Spleen (tissue), 11 donors: ENCODE data around the gene MAP4K2. TPM values are rescaled to one million over a fixed set of nuclear protein-coding genes. Genes with fewer than 3 reads are reported as not detected.

ENCODE experiments used
- DNase-seq: peaks from one replicate; pipeline ENCODE4 v3.0.0-alpha.2; 2020
- H3K27ac ChIP-seq, 8 donors: fragments of 200-600 bp; sonication (generic) in 7 of 8; 1 replicate in 4 of 8; 2 replicates in 4 of 8; pipeline versions ENCODE4 v1.5.0 to v1.8.0; 2016 to 2021; ENCODE audit warnings: inconsistent platforms in 4 of 8, mild to moderate bottlenecking in 4 of 8, moderate library complexity in 1 of 8
- H3K27me3 ChIP-seq, 7 donors: fragments of 200-600 bp; sonication (generic) in 6 of 7; replicated peaks in 1 of 7; 1 replicate in 4 of 7; 2 replicates in 3 of 7; pipeline versions ENCODE4 v1.5.0 to v1.8.0; 2016 to 2021; ENCODE audit warnings: inconsistent platforms in 3 of 7, mild to moderate bottlenecking in 1 of 7
- H3K36me3 ChIP-seq, 6 donors: fragments of 200-600 bp; sonication (generic) in 5 of 6; 1 replicate in 4 of 6; 2 replicates in 2 of 6; pipeline versions ENCODE4 v1.5.0 to v1.8.0; 2016 to 2021; ENCODE audit warnings: inconsistent platforms in 2 of 6
- H3K4me1 ChIP-seq, 6 donors: fragments of 200-600 bp; sonication (generic) in 5 of 6; 1 replicate in 3 of 6; 2 replicates in 3 of 6; pipeline versions ENCODE4 v1.5.0 to v1.8.0; 2016 to 2021; ENCODE audit warnings: inconsistent platforms in 3 of 6
- H3K4me3 ChIP-seq, 8 donors: fragments of 200-600 bp; sonication (generic) in 7 of 8; 1 replicate in 4 of 8; 2 replicates in 4 of 8; pipeline versions ENCODE4 v1.5.0 to v1.8.0; 2016 to 2021; ENCODE audit warnings: inconsistent platforms in 4 of 8, mild to moderate bottlenecking in 4 of 8, moderate library complexity in 2 of 8
- H3K9me3 ChIP-seq, 8 donors: fragments of 200-600 bp; sonication (generic) in 7 of 8; 1 replicate in 4 of 8; 2 replicates in 4 of 8; pipeline versions ENCODE4 v1.5.0 to v1.8.0; 2016 to 2021; ENCODE audit warnings: inconsistent platforms in 4 of 8
- POLR2A ChIP-seq, 3 donors: fragments of 450-650 bp; IDR thresholded peaks; one replicate each; pipeline ENCODE4 v1.5.1; 2017; ENCODE audit warnings: antibody characterized with exemption in 3 of 3, mild to moderate bottlenecking in 1 of 3
- POLR2AphosphoS5 ChIP-seq, 3 donors: sonication (generic); formaldehyde crosslinking; IDR thresholded peaks; one replicate each; pipeline ENCODE4 v1.5.1; 2017; ENCODE audit warnings: antibody characterized with exemption in 3 of 3
- WGBS, 5 donors: extraction: QIAGEN DNeasy Blood & Tissue Kit in 3 of 5; methylation state at CpG; one replicate each; pipeline versions ENCODE4 v1.1.5 to v1.1.7; 2013 to 2018; 5-methylcytosine and 5-hydroxymethylcytosine counted together
- intact Hi-C: fragments of 100-400 bp; cut with DNase I; formaldehyde crosslinking; loops from one replicate; pipeline ENCODE4 v1.15.0; 2023; ENCODE audit warnings: low total_unique reads
- polyA plus RNA-seq, 3 donors: library from polyadenylated mRNA; stranded (reverse); fragments of 200-250 nt; gene quantifications; one replicate each; pipeline ENCODE4 v1.2.1, GENCODE V29; 2013
- total RNA-seq, 7 donors: library from RNA; depleted of rRNA in 3 of 7; stranded (reverse); fragments of >200 nt in 3 of 7; fragmentation: NEBNext Ultra II Directional in 4 of 7; extraction: Animal tissue kit (Norgen Biotek cat#: 25700) in 4 of 7; gene quantifications; one replicate each; pipeline versions ENCODE4 v1.1.0 to v1.2.1, GENCODE V29; 2016 to 2021
- TF ChIP-seq, protein P1 (sequence below), 11 experiments: fragments of 200-600 bp in 7 of 11; fragments of 450-650 bp in 4 of 11; sonication (generic) in 4 of 11; IDR thresholded peaks in 8 of 11; conservative IDR thresholded peaks in 3 of 11; 1 replicate in 7 of 11; 2 replicates in 4 of 11; pipeline versions ENCODE4 v1.4.0 to v1.8.0; 2016 to 2021; ENCODE audit warnings: antibody characterized with exemption in 11 of 11, inconsistent platforms in 4 of 11, mild to moderate bottlenecking in 1 of 11
- donor health status: healthy with polysubstance abuse.
- donor health status: DM: no; HTN: no; CAD: no; lungs with moderate emphysema.
- donor health status: DM: no; HTN: no; CAD: no.
- donor health status: Bipolar disorder and iron deficiency.
- donor health status: healthy.
- donor health status: DM: no; HTN: no; CAD: no.
- donor health status: DM: yes; HTN: yes; CAD: no.

MAP4K2 gene
- total and polyA plus RNA-seq, 10 donors, result 40.8 to 106 (median 60.6) TPM

DNA sequence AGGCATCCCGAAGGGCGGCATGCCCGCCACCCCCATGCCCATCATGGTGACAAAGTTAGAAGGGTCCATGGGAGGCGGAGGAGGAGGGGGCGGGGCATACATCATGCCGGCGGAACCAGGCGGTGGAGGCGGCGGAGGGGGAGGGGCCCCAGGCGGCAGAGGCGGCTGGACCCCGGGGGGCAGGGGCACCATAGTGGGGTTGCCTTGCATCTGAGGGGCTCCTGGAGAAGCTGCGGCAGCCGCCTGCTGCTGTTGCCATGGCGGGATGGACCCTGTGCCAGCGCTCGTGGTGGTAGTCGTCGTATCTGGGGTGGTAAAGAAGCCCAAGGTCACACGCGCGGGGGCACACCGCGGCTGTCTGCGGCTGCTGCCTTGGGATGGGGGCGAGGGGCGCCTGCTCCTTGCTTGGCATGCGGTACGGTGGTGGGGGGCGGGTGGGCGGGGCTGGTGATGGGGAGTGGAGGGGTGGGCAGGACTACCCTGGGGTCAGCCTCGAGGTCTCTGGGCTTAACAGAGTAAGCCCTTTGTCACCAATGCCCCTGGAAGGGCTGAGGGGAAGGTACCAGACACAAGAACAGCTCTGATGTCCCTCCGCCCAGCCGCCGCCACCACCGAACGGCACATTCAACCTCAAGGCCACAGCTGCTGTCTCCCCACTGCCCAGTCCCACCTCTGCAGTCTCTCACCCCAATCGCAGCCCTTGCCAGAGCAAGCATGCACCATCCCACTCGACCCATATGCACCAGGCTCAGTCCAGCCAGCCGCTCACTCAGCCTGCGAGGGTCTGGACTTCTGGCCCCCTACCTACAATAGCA is 37.0 kb downstream of the MAP4K2 start:
- peaks cover 59 to 100% (median 90%) of the 10 kb centered on the region in 6 donors for H3K4me1 ChIP-seq
- TF ChIP-seq POLR2A (IDR thresholded peaks at IDR 0.05), result no peak
- TF ChIP-seq, protein P1, sequence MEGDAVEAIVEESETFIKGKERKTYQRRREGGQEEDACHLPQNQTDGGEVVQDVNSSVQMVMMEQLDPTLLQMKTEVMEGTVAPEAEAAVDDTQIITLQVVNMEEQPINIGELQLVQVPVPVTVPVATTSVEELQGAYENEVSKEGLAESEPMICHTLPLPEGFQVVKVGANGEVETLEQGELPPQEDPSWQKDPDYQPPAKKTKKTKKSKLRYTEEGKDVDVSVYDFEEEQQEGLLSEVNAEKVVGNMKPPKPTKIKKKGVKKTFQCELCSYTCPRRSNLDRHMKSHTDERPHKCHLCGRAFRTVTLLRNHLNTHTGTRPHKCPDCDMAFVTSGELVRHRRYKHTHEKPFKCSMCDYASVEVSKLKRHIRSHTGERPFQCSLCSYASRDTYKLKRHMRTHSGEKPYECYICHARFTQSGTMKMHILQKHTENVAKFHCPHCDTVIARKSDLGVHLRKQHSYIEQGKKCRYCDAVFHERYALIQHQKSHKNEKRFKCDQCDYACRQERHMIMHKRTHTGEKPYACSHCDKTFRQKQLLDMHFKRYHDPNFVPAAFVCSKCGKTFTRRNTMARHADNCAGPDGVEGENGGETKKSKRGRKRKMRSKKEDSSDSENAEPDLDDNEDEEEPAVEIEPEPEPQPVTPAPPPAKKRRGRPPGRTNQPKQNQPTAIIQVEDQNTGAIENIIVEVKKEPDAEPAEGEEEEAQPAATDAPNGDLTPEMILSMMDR (IDR thresholded peaks at IDR 0.05 in 8 of 11, conservative IDR thresholded peaks at IDR 0.05 in 3 of 11), result no peak
- peak; percentile 48 to 67 (median 53) for TF ChIP-seq POLR2AphosphoS5 (IDR thresholded peaks at IDR 0.05)
- H3K9me3 ChIP-seq, result no peaks in the 10 kb centered on the region
- H3K4me3 ChIP-seq, result no peak overlapping the region
- 84 to 88% (median 86%) methylated on average over 32 to 42 of the region's 42 CpGs for WGBS, 5 donors
- peak overlapping the region in 4 of 8 donors; percentile 70 to 91 (median 82) for H3K27ac ChIP-seq
- DNase-seq, result peak; percentile 78
- intact Hi-C loops, result no loop called here
- no peaks in the 10 kb centered on the region for H3K27me3 ChIP-seq
- H3K36me3 ChIP-seq, result peaks cover 2 to 100% (median 84%) of the 10 kb centered on the region in 6 donors

DNA sequence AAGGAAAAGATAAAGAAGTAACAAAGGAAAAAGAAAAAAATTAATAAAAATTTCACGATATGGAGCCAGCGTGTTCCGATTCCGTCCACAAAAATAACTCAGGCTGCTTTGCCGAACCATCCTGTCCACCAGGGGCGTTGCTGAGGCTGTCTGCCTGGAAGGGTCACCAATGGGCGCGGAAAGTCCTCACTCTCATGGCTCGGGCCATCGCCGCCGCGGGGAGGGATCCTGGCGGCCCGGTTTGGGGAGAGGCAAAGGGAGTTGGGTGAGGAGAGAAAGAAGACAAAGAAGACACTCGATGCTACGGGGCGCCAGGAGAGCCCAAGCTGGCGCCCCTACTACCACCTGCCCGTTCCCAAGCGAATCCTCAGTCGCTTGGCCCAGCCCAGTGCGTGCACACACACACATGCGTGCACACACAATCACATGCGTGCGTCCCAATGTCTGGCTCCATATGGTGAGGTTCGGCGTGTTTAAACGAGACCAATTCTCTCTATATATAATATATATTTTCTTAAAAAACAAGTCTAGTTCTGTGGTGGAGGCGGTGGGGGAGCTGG is 37.6 kb downstream of the MAP4K2 start:
- WGBS, 5 donors, result 88 to 92% (median 90%) methylated on average over 30 of the region's 30 CpGs
- H3K27ac ChIP-seq, result peak overlapping the region in 6 of 8 donors; percentile 63 to 91 (median 82)
- peaks cover 2 to 99% (median 78%) of the 10 kb centered on the region in 6 donors for H3K36me3 ChIP-seq
- H3K4me3 ChIP-seq, result no peak overlapping the region
- H3K9me3 ChIP-seq, result no peaks in the 10 kb centered on the region
- intact Hi-C loops, result no loop called here
- TF ChIP-seq, protein P1 (IDR thresholded peaks at IDR 0.05 in 8 of 11, conservative IDR thresholded peaks at IDR 0.05 in 3 of 11), result peak in 1 of 11 experiments; percentile 17
- TF ChIP-seq POLR2AphosphoS5 (IDR thresholded peaks at IDR 0.05) (peak; percentile 53 to 78 (median 58)), POLR2A (IDR thresholded peaks at IDR 0.05) (no peak)
- DNase-seq, result peak; percentile 79
- peaks cover 65 to 100% (median 90%) of the 10 kb centered on the region in 6 donors for H3K4me1 ChIP-seq
- H3K27me3 ChIP-seq, result no peaks in the 10 kb centered on the region

DNA sequence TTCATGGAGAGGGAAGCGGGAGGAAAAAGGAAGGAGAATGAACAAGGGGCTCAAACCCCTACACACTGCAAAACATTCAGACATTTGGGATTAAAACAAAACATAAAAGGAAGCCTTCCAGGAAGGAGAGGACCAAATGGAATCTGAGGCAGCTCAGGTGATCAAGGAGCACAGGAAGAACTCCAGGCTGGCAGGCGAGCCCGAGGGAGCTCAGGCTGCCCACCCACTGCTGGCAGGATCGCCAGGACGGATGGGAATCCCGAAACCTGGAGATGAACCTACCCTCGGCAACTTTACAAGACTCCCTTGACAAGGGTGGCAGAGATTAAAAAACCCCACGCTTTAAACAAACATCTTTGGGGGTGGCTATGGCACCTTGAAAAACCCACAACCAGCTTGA is 38.3 kb downstream of the MAP4K2 start:
- no peaks in the 10 kb centered on the region for H3K9me3 ChIP-seq
- TF ChIP-seq POLR2AphosphoS5 (IDR thresholded peaks at IDR 0.05) (no peak), POLR2A (IDR thresholded peaks at IDR 0.05) (no peak)
- TF ChIP-seq, protein P1 (IDR thresholded peaks at IDR 0.05 in 8 of 11, conservative IDR thresholded peaks at IDR 0.05 in 3 of 11), result no peak
- WGBS, 5 donors, result 75 to 84% (median 75%) methylated on average over 7 to 8 of the region's 8 CpGs
- peak; percentile 64 for DNase-seq
- H3K27me3 ChIP-seq, result no peaks in the 10 kb centered on the region
- H3K4me1 ChIP-seq, result peaks cover 71 to 100% (median 94%) of the 10 kb centered on the region in 6 donors
- peak overlapping the region in 1 of 8 donors; percentile 28 for H3K4me3 ChIP-seq
- peak overlapping the region; percentile 63 to 91 (median 81) for H3K27ac ChIP-seq
- peaks cover 2 to 99% (median 71%) of the 10 kb centered on the region in 6 donors for H3K36me3 ChIP-seq
- intact Hi-C loops, result no loop called here
